Osteoblast (primary cell): ENCODE results near the gene LRBA. TPM values are rescaled to one million over a fixed set of nuclear protein-coding genes. Genes with fewer than 3 reads are reported as not detected.
A peak's percentile ranks its signal among the peaks of the same experiment; 100 is the strongest.

ENCODE experiments used
- DNase-seq: peaks from one replicate; pipeline ENCODE4 v3.0.0; 2011; ENCODE audit warnings: low spot score, mixed read lengths; ENCODE audit not compliant: insufficient read length; ENCODE audit errors: missing footprints
- H2AFZ ChIP-seq: 2 replicates; pipeline ENCODE4 v1.6.0; 2011; ENCODE audit warnings: mild to moderate bottlenecking, low read length
- H3K27ac ChIP-seq: 2 replicates; pipeline ENCODE4 v1.5.1; 2011; ENCODE audit warnings: mild to moderate bottlenecking, low read depth, low read length, moderate library complexity
- H3K27me3 ChIP-seq: 2 replicates; pipeline ENCODE4 v1.6.0; 2012; ENCODE audit warnings: mild to moderate bottlenecking, control low read depth, inconsistent platforms, low read length, moderate library complexity; ENCODE audit not compliant: insufficient read depth
- H3K36me3 ChIP-seq: 2 replicates; pipeline ENCODE4 v1.5.1; 2011; ENCODE audit warnings: mild to moderate bottlenecking, low read length, control low read depth, moderate library complexity; ENCODE audit not compliant: insufficient read depth
- H3K4me1 ChIP-seq: 2 replicates; pipeline ENCODE4 v1.5.1; 2011; ENCODE audit warnings: mild to moderate bottlenecking, low read length, control low read depth, moderate library complexity; ENCODE audit not compliant: insufficient read depth
- H3K4me2 ChIP-seq: 2 replicates; pipeline ENCODE4 v1.6.0; 2011; ENCODE audit warnings: mild to moderate bottlenecking, low read length; ENCODE audit not compliant: insufficient read depth
- H3K4me3 ChIP-seq: fragments of 200-600 bp; sonication (generic); 3 replicates; pipeline ENCODE4 v1.5.1; 2012; ENCODE audit warnings: mild to moderate bottlenecking, low read length, inconsistent platforms; ENCODE audit not compliant: insufficient read depth
- H3K79me2 ChIP-seq: 2 replicates; pipeline ENCODE4 v1.6.0; 2012; ENCODE audit warnings: mild to moderate bottlenecking, low read length, control low read depth, inconsistent platforms; ENCODE audit not compliant: insufficient read depth
- H3K9me3 ChIP-seq: 2 replicates; pipeline ENCODE4 v1.5.1; 2011; ENCODE audit warnings: low read depth, low read length, control low read depth
- H4K20me1 ChIP-seq: 2 replicates; pipeline ENCODE4 v1.6.0; 2012; ENCODE audit warnings: mild to moderate bottlenecking, low read length, control low read depth; ENCODE audit not compliant: insufficient read depth
- CTCF ChIP-seq: IDR thresholded peaks from 2 replicates; pipeline ENCODE4 v1.5.1; 2011; ENCODE audit warnings: mild to moderate bottlenecking, low read depth, low read length, moderate library complexity; ENCODE audit errors: extremely low read depth
- total RNA-seq: library from RNA; depleted of rRNA; stranded (reverse); fragments of >200 nt; gene quantifications from 2 replicates; pipeline ENCODE4 v1.2.3, GENCODE V29; 2012

LRBA gene
- total RNA-seq, 1 donor: 67.3 TPM

- no peak for TF ChIP-seq CTCF
- no peaks in the 10 kb centered on the region for H3K4me1 ChIP-seq
Measured at GRCh38 chr4:150355858-150356455, 659.1 kb downstream of the LRBA start.

GRCh38 chr4:150355418-150355817, 659.7 kb downstream of the LRBA start:
- Histone ChIP-seq H2AFZ (no peak overlapping the region), H3K27ac (no peak overlapping the region), H3K9me3 (no peaks in the 10 kb centered on the region), H3K27me3 (no peaks in the 10 kb centered on the region), H3K36me3 (no peaks in the 10 kb centered on the region), H3K4me2 (no peak overlapping the region), H3K4me3 (no peak overlapping the region), H4K20me1 (no peaks in the 10 kb centered on the region), H3K79me2 (no peaks in the 10 kb centered on the region), H3K4me1 (no peaks in the 10 kb centered on the region)
- no peak for DNase-seq
- TF ChIP-seq CTCF: no peak

More at GRCh38 chr4:150355858-150356455, 659.1 kb downstream of the LRBA start:
- Histone ChIP-seq H3K36me3 (no peaks in the 10 kb centered on the region), H4K20me1 (no peaks in the 10 kb centered on the region), H3K27me3 (no peaks in the 10 kb centered on the region), H2AFZ (no peak overlapping the region), H3K9me3 (no peaks in the 10 kb centered on the region), H3K27ac (no peak overlapping the region), H3K79me2 (no peaks in the 10 kb centered on the region), H3K4me3 (no peak overlapping the region), H3K4me2 (no peak overlapping the region)
- DNase-seq: no peak

GRCh38 chr4:150354214-150354796, 660.8 kb downstream of the LRBA start:
- H3K36me3 ChIP-seq: no peaks in the 10 kb centered on the region
- H3K9me3 ChIP-seq: no peaks in the 10 kb centered on the region
- no peak for TF ChIP-seq CTCF
- H3K27me3 ChIP-seq: no peaks in the 10 kb centered on the region
- H3K4me3 ChIP-seq: no peak overlapping the region
- no peak overlapping the region for H3K27ac ChIP-seq
- no peak overlapping the region for H3K4me2 ChIP-seq
- no peak for DNase-seq
- H3K79me2 ChIP-seq: no peaks in the 10 kb centered on the region
- H3K4me1 ChIP-seq: no peaks in the 10 kb centered on the region
- H4K20me1 ChIP-seq: no peaks in the 10 kb centered on the region
- no peak overlapping the region for H2AFZ ChIP-seq

GRCh38 chr4:150348079-150348478, 667.0 kb downstream of the LRBA start:
- Histone ChIP-seq H3K9me3 (no peaks in the 10 kb centered on the region), H2AFZ (no peak overlapping the region), H3K4me2 (peak overlapping the region; percentile 19), H3K4me3 (no peak overlapping the region), H3K36me3 (no peaks in the 10 kb centered on the region), H3K4me1 (peaks cover 8% of the 10 kb centered on the region), H4K20me1 (no peaks in the 10 kb centered on the region), H3K27me3 (no peaks in the 10 kb centered on the region), H3K79me2 (no peaks in the 10 kb centered on the region), H3K27ac (peak overlapping the region; percentile 23)
- no peak for DNase-seq
- no peak for TF ChIP-seq CTCF
